NCI-H524 (cell line): ENCODE measurements around the gene ASCC1.
A peak's percentile ranks its signal among the peaks of the same experiment; 100 is the strongest.

ENCODE experiments used
- DNase-seq, 2 experiments: peaks; one replicate each; lab custom pipeline; 2025; lab: John Stamatoyannopoulos, UW

Gene ASCC1

GRCh38 chr10:72048450-72049124, 167.5 kb downstream of the ASCC1 start:
- peak; percentile 65 to 83 for DNase-seq
